DOHH2 (cell line): Measurements from ENCODE around the gene AP3S2.

Experiments used
- EZH2phosphoT487 ChIP-seq: fragments of 200-600 bp; sonication (generic); IDR thresholded peaks from 2 replicates; pipeline ENCODE4 v1.6.1; 2017; ENCODE audit warnings: borderline replicate concordance, mild to moderate bottlenecking, antibody characterized with exemption, low read length, moderate library complexity, mixed read lengths
- TF ChIP-seq, protein P1 (sequence below): fragments of 200-600 bp; sonication (generic); IDR thresholded peaks from one replicate; pipeline ENCODE4 v1.5.1; 2014; ENCODE audit warnings: antibody characterized with exemption, mild to moderate bottlenecking, low read depth, low read length; ENCODE audit not compliant: poor library complexity, severe bottlenecking

- TF ChIP-seq, protein P1, sequence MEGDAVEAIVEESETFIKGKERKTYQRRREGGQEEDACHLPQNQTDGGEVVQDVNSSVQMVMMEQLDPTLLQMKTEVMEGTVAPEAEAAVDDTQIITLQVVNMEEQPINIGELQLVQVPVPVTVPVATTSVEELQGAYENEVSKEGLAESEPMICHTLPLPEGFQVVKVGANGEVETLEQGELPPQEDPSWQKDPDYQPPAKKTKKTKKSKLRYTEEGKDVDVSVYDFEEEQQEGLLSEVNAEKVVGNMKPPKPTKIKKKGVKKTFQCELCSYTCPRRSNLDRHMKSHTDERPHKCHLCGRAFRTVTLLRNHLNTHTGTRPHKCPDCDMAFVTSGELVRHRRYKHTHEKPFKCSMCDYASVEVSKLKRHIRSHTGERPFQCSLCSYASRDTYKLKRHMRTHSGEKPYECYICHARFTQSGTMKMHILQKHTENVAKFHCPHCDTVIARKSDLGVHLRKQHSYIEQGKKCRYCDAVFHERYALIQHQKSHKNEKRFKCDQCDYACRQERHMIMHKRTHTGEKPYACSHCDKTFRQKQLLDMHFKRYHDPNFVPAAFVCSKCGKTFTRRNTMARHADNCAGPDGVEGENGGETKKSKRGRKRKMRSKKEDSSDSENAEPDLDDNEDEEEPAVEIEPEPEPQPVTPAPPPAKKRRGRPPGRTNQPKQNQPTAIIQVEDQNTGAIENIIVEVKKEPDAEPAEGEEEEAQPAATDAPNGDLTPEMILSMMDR, result no peak
- TF ChIP-seq EZH2phosphoT487, result no peak
These were observed 54.5 kb downstream of the AP3S2 start for GRCh38 chr15:89839167-89839810.
